ENCODE data around the gene CD40. TPM values are rescaled to one million over a fixed set of nuclear protein-coding genes. Genes with fewer than 3 reads are reported as not detected.
A peak's percentile ranks its signal among the peaks of the same experiment; 100 is the strongest.

The CD40 gene
- total and polyA plus RNA-seq, 10 of the 15 experiments (the other 5 are each of a cell fraction or from before 2014, with no cell fraction given) = 40.8 to 193 (median 89.5) TPM

GRCh38 chr20:46108435-46108841 is 9.7 kb upstream of the CD40 start (continued):
- TF ChIP-seq POU2F2 (IDR thresholded peaks at IDR 0.05; ENCODE audit: borderline replicate concordance, low read depth, low read length) (peak; percentile 59; the same call in 1 of the 3 replicates), IRF5 (IDR thresholded peaks at IDR 0.05; ENCODE audit: borderline replicate concordance) (no peak), CUX1 (IDR thresholded peaks at IDR 0.05; ENCODE audit: insufficient replicate concordance, low read depth, low read length) (peak; percentile 91), IRF4 (IDR thresholded peaks at IDR 0.05; ENCODE audit: low read depth, low read length) (peak; percentile 92), ZBED1 (IDR thresholded peaks at IDR 0.05; ENCODE audit: borderline replicate concordance) (peak; percentile 52; the same call in 1 of the 2 replicates), STAT1 (conservative IDR thresholded peaks at IDR 0.05) (no peak), ETV6 (conservative IDR thresholded peaks at IDR 0.05 in 1 of 2, IDR thresholded peaks at IDR 0.05 in 1 of 2; ENCODE audit: borderline replicate concordance in 1 of 2, low read depth in 1 of 2) (peak in 1 of 2 experiments; percentile 95; a peak in 2 of 4 replicates), ATF3 (IDR thresholded peaks at IDR 0.05; ENCODE audit: borderline replicate concordance, extremely low read depth, low read depth, low read length) (no peak), MYB (IDR thresholded peaks at IDR 0.05; ENCODE audit: borderline replicate concordance, low read depth, low read length) (no peak), ESRRA (IDR thresholded peaks at IDR 0.05; ENCODE audit: low read length) (no peak), RB1 (IDR thresholded peaks at IDR 0.05; ENCODE audit: borderline replicate concordance) (no peak), KLF5 (IDR thresholded peaks at IDR 0.05; ENCODE audit: partially characterized antibody) (no peak), MTA2 (IDR thresholded peaks at IDR 0.05; ENCODE audit: low read depth) (peak; percentile 48; the same call in 1 of the 2 replicates), FOXM1 (IDR thresholded peaks at IDR 0.05; ENCODE audit: low read depth, low read length) (peak; percentile 58; the same call in 1 of the 2 replicates)

Data from GM12878 (cell line).